Globus pallidus (tissue), 1 donor: ENCODE data around the gene DPP6.
"Not testable (repeated sequence)": the region's sequence is repeated elsewhere in the genome, so short reads cannot be mapped to it uniquely, and the experiment has no call there.

Source experiments
- DNase-seq: peaks from one replicate; pipeline ENCODE4 v3.0.0-alpha.2; 2015; ENCODE audit warnings: low spot score

The DPP6 gene

DNA sequence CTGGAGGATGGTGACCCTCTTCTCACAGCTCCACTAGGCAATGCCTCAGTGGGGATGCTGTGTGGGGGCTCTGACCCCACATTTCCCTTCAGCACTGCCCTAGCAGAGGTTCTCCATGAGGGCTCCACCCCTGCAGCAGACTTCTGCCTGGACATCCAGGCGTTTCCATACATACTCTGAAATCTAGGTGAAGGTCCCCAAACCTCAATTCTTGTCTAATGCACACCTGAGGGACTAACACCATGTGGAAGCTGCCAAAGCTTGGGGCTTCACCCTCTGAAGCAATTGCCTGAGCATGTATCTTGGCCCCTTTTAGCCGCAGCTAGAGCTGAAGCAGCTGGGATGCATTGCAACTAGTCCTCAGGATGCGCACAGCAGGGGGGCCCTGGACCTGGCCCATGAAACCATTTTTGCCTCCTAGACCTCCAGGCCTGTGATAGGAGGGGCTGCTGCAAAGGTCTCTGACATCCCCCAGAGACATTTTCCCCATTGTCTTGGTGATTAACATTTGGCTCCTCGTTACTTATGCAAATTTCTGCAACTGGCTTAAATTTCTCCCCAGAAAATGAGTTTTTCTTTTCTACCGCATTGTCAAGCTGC lies 882.3 kb downstream of the DPP6 start:
- not testable (repeated sequence) for DNase-seq

DNA sequence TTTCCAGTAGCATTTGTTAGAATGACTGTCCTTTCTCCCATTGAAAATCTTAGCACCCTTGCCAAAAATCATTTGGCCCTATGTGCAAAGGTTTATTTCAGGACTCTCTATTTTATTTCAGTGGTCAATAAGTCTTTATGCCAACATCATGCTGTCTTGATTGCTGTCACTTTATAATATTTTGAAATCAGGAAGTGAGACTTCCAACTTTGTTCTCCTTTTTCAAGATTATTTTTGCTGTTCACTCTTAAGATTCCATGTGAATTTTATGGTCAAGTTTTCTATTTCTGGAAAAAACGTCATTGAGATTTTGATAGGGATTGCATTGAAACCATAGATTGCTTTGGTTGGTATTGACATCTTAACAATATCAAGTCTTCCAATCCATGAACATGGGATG lies 885.6 kb downstream of the DPP6 start:
- DNase-seq = no peak

DNA sequence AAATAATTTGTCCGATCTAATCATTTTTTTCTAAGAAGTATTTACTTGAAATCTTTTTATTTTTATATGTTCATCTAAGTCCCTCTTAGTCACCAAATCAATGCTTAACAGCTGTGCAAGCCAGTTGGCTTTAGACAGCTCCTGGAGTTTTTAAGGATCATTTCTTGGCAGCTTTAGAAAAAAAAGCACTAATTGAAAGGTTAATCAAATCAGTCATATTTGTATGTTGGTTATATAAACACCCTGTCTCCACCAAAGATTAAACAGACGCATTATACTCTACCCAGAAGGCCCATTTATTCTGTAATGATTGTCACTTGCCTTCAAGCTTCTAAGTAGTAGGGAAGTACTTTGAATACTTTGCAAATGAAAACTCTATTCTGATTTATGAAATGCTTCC lies 890.5 kb downstream of the DPP6 start:
- no peak for DNase-seq
